Neural progenitor cell (in vitro differentiated cells): ENCODE measurements around the gene ZNF148. TPM values are rescaled to one million over a fixed set of nuclear protein-coding genes. Genes with fewer than 3 reads are reported as not detected.

Experiments
- DNase-seq: peaks from one replicate; pipeline ENCODE4 v3.0.0-alpha.2; 2016; ENCODE audit warnings: low spot score
- H2AFZ ChIP-seq: fragments of 200-600 bp; sonication (generic); replicated peaks from 2 replicates; pipeline ENCODE4 v1.6.1; 2016; ENCODE audit warnings: antibody characterized with exemption
- H3F3A ChIP-seq: fragments of 200-600 bp; sonication (generic); 2 replicates; pipeline ENCODE4 v1.6.1; 2016; ENCODE audit warnings: antibody characterized with exemption, low read depth
- H3K27ac ChIP-seq: fragments of 200-600 bp; sonication (generic); 2 replicates; pipeline ENCODE4 v1.5.1; 2016; ENCODE audit warnings: mild to moderate bottlenecking
- H3K27me3 ChIP-seq: fragments of 200-600 bp; sonication (generic); 2 replicates; pipeline ENCODE4 v1.6.1; 2016; ENCODE audit warnings: mild to moderate bottlenecking, moderate library complexity
- H3K36me3 ChIP-seq: fragments of 200-600 bp; sonication (generic); 2 replicates; pipeline ENCODE4 v1.5.1; 2016
- H3K4me1 ChIP-seq: fragments of 200-600 bp; sonication (generic); 2 replicates; pipeline ENCODE4 v1.6.1; 2016; ENCODE audit warnings: mixed run types
- H3K4me2 ChIP-seq: fragments of 200-600 bp; sonication (generic); 2 replicates; pipeline ENCODE4 v1.6.1; 2016
- H3K4me3 ChIP-seq: fragments of 200-600 bp; sonication (generic); 2 replicates; pipeline ENCODE4 v1.5.1; 2016
- H3K79me2 ChIP-seq: fragments of 200-600 bp; sonication (generic); 2 replicates; pipeline ENCODE4 v1.6.1; 2016; ENCODE audit warnings: low read depth
- H3K9ac ChIP-seq: fragments of 200-600 bp; sonication (generic); 2 replicates; pipeline ENCODE4 v1.6.1; 2016
- H3K9me3 ChIP-seq: fragments of 200-600 bp; sonication (generic); 2 replicates; pipeline ENCODE4 v1.5.1; 2016; ENCODE audit warnings: low read depth
- H4K20me1 ChIP-seq: fragments of 200-600 bp; sonication (generic); 2 replicates; pipeline ENCODE4 v1.6.1; 2016; ENCODE audit warnings: low read depth
- H3K27ac Mint-ChIP-seq: 3 replicates; pipeline ENCODE4 v1.8.0; 2021; ENCODE audit warnings: mixed read lengths
- H3K27me3 Mint-ChIP-seq: 2 replicates; pipeline ENCODE4 v1.8.0; 2022; ENCODE audit warnings: low read depth, mild to moderate bottlenecking, inconsistent platforms, moderate library complexity, mixed read lengths; ENCODE audit not compliant: insufficient read depth
- H3K36me3 Mint-ChIP-seq: 3 replicates; pipeline ENCODE4 v1.8.0; 2021; ENCODE audit warnings: mixed read lengths
- H3K4me1 Mint-ChIP-seq: 3 replicates; pipeline ENCODE4 v1.8.0; 2021; ENCODE audit warnings: mixed read lengths
- H3K4me3 Mint-ChIP-seq: 3 replicates; pipeline ENCODE4 v1.8.0; 2021; ENCODE audit warnings: mild to moderate bottlenecking, moderate library complexity, mixed read lengths
- H3K9me3 Mint-ChIP-seq: 3 replicates; pipeline ENCODE4 v1.8.0; 2020; ENCODE audit warnings: mixed read lengths
- CTCF ChIP-seq: fragments of 200-600 bp; sonication (generic); IDR thresholded peaks from 2 replicates; pipeline ENCODE4 v1.5.1; 2017; ENCODE audit warnings: antibody characterized with exemption, mild to moderate bottlenecking
- EZH2 ChIP-seq: fragments of 200-600 bp; sonication (generic); IDR thresholded peaks from 2 replicates; pipeline ENCODE4 v1.6.1; 2017; ENCODE audit warnings: antibody characterized with exemption, mild to moderate bottlenecking, moderate library complexity
- EZH2phosphoT487 ChIP-seq: fragments of 200-600 bp; sonication (generic); IDR thresholded peaks from 2 replicates; pipeline ENCODE4 v1.6.1; 2017; ENCODE audit warnings: antibody characterized with exemption
- total RNA-seq: library from RNA; depleted of rRNA; stranded (reverse); fragments of >200 nt; gene quantifications from 2 replicates; pipeline ENCODE4 v1.2.3, GENCODE V29; 2015; ENCODE audit warnings: low replicate concordance

ZNF148 gene
- total RNA-seq, 1 donor from 2014 or later = 37.1 TPM

- Histone ChIP-seq H3K4me2 (no peak overlapping the region), H4K20me1 (peaks cover 88% of the 10 kb centered on the region), H2AFZ (no peak overlapping the region), H3F3A (no peaks in the 10 kb centered on the region), H3K79me2 (peaks cover 100% of the 10 kb centered on the region), H3K9ac (no peak overlapping the region), H3K27ac (no peak overlapping the region), H3K36me3 (no peaks in the 10 kb centered on the region), H3K9me3 (no peaks in the 10 kb centered on the region), H3K27me3 (no peaks in the 10 kb centered on the region), H3K4me3 (no peak overlapping the region), H3K4me1 (no peaks in the 10 kb centered on the region)
- Mint-ChIP-seq H3K4me1 (peaks cover 2% of the 10 kb centered on the region), H3K36me3 (peaks cover 37% of the 10 kb centered on the region), H3K9me3 (peaks cover 6% of the 10 kb centered on the region), H3K27ac (no peak overlapping the region), H3K4me3 (no peak overlapping the region), H3K27me3 (peaks cover 6% of the 10 kb centered on the region)
- DNase-seq = no peak
- TF ChIP-seq EZH2phosphoT487 = no peak
- no peak for TF ChIP-seq EZH2
- TF ChIP-seq CTCF = no peak
These were observed 9.0 kb downstream of the ZNF148 start for GRCh38 chr3:125366132-125366531.

GRCh38 chr3:125359700-125360099 lies 15.4 kb downstream of the ZNF148 start:
- peaks cover 6% of the 10 kb centered on the region for H3K27me3 Mint-ChIP-seq
- peaks cover 11% of the 10 kb centered on the region for H3F3A ChIP-seq
- H3K9me3 Mint-ChIP-seq = peaks cover 17% of the 10 kb centered on the region
- peaks cover 55% of the 10 kb centered on the region for H4K20me1 ChIP-seq
- peaks cover 36% of the 10 kb centered on the region for H3K36me3 Mint-ChIP-seq
- H3K4me3 Mint-ChIP-seq = no peak overlapping the region
- TF ChIP-seq CTCF (no peak), EZH2 (no peak), EZH2phosphoT487 (no peak)
- no peak overlapping the region for H3K27ac ChIP-seq
- peaks cover 100% of the 10 kb centered on the region for H3K79me2 ChIP-seq
- no peaks in the 10 kb centered on the region for H3K36me3 ChIP-seq
- peaks cover 4% of the 10 kb centered on the region for H3K4me1 ChIP-seq
- DNase-seq = no peak
- H2AFZ ChIP-seq = no peak overlapping the region
- H3K4me3 ChIP-seq = no peak overlapping the region
- no peak overlapping the region for H3K4me2 ChIP-seq
- no peaks in the 10 kb centered on the region for H3K27me3 ChIP-seq
- H3K9ac ChIP-seq = no peak overlapping the region
- peaks cover 4% of the 10 kb centered on the region for H3K4me1 Mint-ChIP-seq
- H3K27ac Mint-ChIP-seq = no peak overlapping the region
- no peaks in the 10 kb centered on the region for H3K9me3 ChIP-seq

- no peak overlapping the region for H3K27ac Mint-ChIP-seq
- H3K4me3 ChIP-seq = no peak overlapping the region
- no peak overlapping the region for H3K4me3 Mint-ChIP-seq
- H2AFZ ChIP-seq = no peak overlapping the region
- no peak overlapping the region for H3K27ac ChIP-seq
- H3K36me3 Mint-ChIP-seq = peaks cover 35% of the 10 kb centered on the region
- no peaks in the 10 kb centered on the region for H3K27me3 ChIP-seq
- no peak overlapping the region for H3K4me2 ChIP-seq
- no peak for DNase-seq
- H4K20me1 ChIP-seq = peaks cover 48% of the 10 kb centered on the region
- H3K27me3 Mint-ChIP-seq = peaks cover 6% of the 10 kb centered on the region
- H3K9me3 ChIP-seq = no peaks in the 10 kb centered on the region
- peaks cover 17% of the 10 kb centered on the region for H3K9me3 Mint-ChIP-seq
- H3K79me2 ChIP-seq = peaks cover 100% of the 10 kb centered on the region
- no peaks in the 10 kb centered on the region for H3K36me3 ChIP-seq
- peaks cover 4% of the 10 kb centered on the region for H3K4me1 Mint-ChIP-seq
- peaks cover 11% of the 10 kb centered on the region for H3F3A ChIP-seq
- H3K9ac ChIP-seq = no peak overlapping the region
- H3K4me1 ChIP-seq = peaks cover 4% of the 10 kb centered on the region
- TF ChIP-seq EZH2phosphoT487 (no peak), CTCF (no peak), EZH2 (no peak)
These were observed 16.2 kb downstream of the ZNF148 start for GRCh38 chr3:125358923-125359322.
